Mesothelial cell of epicardium (in vitro differentiated cells): ENCODE measurements around the gene AGAP3. TPM values are rescaled to one million over a fixed set of nuclear protein-coding genes. Genes with fewer than 3 reads are reported as not detected.

Experiments used
- DNase-seq, 2 experiments: peaks; one replicate each; pipeline ENCODE4 v3.0.0; 2021; ENCODE audit warnings: low spot score in 2 of 2; ENCODE audit not compliant: unreplicated experiment in 2 of 2
- H3K27ac Mint-ChIP-seq: 2 replicates; pipeline ENCODE4 v1.8.0; 2021; ENCODE audit warnings: mixed read lengths
- H3K27me3 Mint-ChIP-seq: 2 replicates; pipeline ENCODE4 v1.8.0; 2021; ENCODE audit warnings: low read depth, mixed read lengths
- H3K36me3 Mint-ChIP-seq: 2 replicates; pipeline ENCODE4 v1.8.0; 2021; ENCODE audit warnings: mixed read lengths
- H3K4me1 Mint-ChIP-seq: 2 replicates; pipeline ENCODE4 v1.8.0; 2021; ENCODE audit warnings: mixed read lengths
- H3K4me3 Mint-ChIP-seq: 2 replicates; pipeline ENCODE4 v1.8.0; 2021; ENCODE audit warnings: mild to moderate bottlenecking, moderate library complexity, mixed read lengths
- H3K9me3 Mint-ChIP-seq: 2 replicates; pipeline ENCODE4 v1.8.0; 2021; ENCODE audit warnings: mixed read lengths
- CTCF ChIP-seq: fragments of 200-600 bp; sonication (generic); IDR thresholded peaks from one replicate; pipeline ENCODE4 v1.5.0; 2021; ENCODE audit warnings: antibody characterized with exemption; ENCODE audit not compliant: unreplicated experiment
- total RNA-seq: library from RNA; stranded (reverse); gene quantifications from 3 replicates; pipeline ENCODE4 v1.2.1, GENCODE V29; 2021

The AGAP3 gene
- total RNA-seq, 1 donor from 2014 or later = 134 TPM

- Mint-ChIP-seq H3K27me3 (no peaks in the 10 kb centered on the region), H3K4me3 (peak overlapping the region; percentile 84), H3K36me3 (no peaks in the 10 kb centered on the region), H3K9me3 (no peaks in the 10 kb centered on the region), H3K27ac (peak overlapping the region; percentile 87), H3K4me1 (peaks cover 54% of the 10 kb centered on the region)
- DNase-seq = no peak
- TF ChIP-seq CTCF = peak; percentile 20
Observed at GRCh38 chr7:151060113-151060415, 26.2 kb upstream of the AGAP3 start.

GRCh38 chr7:151060416-151061212 lies 25.7 kb upstream of the AGAP3 start:
- Mint-ChIP-seq H3K36me3 (peaks cover 5% of the 10 kb centered on the region), H3K9me3 (no peaks in the 10 kb centered on the region), H3K27ac (peak overlapping the region; percentile 87), H3K27me3 (no peaks in the 10 kb centered on the region), H3K4me3 (peak overlapping the region; percentile 84), H3K4me1 (peaks cover 54% of the 10 kb centered on the region)
- no peak for DNase-seq
- TF ChIP-seq CTCF = no peak

- Mint-ChIP-seq H3K4me3 (peak overlapping the region; percentile 84), H3K36me3 (peaks cover 5% of the 10 kb centered on the region), H3K27ac (peak overlapping the region; percentile 87), H3K27me3 (no peaks in the 10 kb centered on the region), H3K4me1 (peaks cover 51% of the 10 kb centered on the region), H3K9me3 (no peaks in the 10 kb centered on the region)
- DNase-seq = no peak
- TF ChIP-seq CTCF = no peak
Observed at GRCh38 chr7:151061213-151062110, 24.8 kb upstream of the AGAP3 start.

- no peak for TF ChIP-seq CTCF
- peaks cover 5% of the 10 kb centered on the region for H3K36me3 Mint-ChIP-seq
- no peak overlapping the region for H3K27ac Mint-ChIP-seq
- peak overlapping the region; percentile 84 for H3K4me3 Mint-ChIP-seq
- no peaks in the 10 kb centered on the region for H3K9me3 Mint-ChIP-seq
- H3K27me3 Mint-ChIP-seq = no peaks in the 10 kb centered on the region
- no peak for DNase-seq
- peaks cover 45% of the 10 kb centered on the region for H3K4me1 Mint-ChIP-seq
Observed at GRCh38 chr7:151062111-151062398, 24.2 kb upstream of the AGAP3 start.

- Mint-ChIP-seq H3K27ac (no peak overlapping the region), H3K4me1 (peaks cover 44% of the 10 kb centered on the region), H3K9me3 (no peaks in the 10 kb centered on the region), H3K4me3 (peak overlapping the region; percentile 26), H3K36me3 (peaks cover 8% of the 10 kb centered on the region), H3K27me3 (no peaks in the 10 kb centered on the region)
- TF ChIP-seq CTCF = no peak
- no peak for DNase-seq
Observed at GRCh38 chr7:151062399-151063211, 23.7 kb upstream of the AGAP3 start.
